HG03108 (cell line): Measurements from ENCODE around the gene PDCD1.

ENCODE experiments used
- ATAC-seq: cut with Tn5 transposase; IDR thresholded peaks from one replicate; pipeline ENCODE4 v1.9.1; 2021; ENCODE audit warnings: moderate library complexity; ENCODE audit not compliant: unreplicated experiment

The PDCD1 gene

DNA sequence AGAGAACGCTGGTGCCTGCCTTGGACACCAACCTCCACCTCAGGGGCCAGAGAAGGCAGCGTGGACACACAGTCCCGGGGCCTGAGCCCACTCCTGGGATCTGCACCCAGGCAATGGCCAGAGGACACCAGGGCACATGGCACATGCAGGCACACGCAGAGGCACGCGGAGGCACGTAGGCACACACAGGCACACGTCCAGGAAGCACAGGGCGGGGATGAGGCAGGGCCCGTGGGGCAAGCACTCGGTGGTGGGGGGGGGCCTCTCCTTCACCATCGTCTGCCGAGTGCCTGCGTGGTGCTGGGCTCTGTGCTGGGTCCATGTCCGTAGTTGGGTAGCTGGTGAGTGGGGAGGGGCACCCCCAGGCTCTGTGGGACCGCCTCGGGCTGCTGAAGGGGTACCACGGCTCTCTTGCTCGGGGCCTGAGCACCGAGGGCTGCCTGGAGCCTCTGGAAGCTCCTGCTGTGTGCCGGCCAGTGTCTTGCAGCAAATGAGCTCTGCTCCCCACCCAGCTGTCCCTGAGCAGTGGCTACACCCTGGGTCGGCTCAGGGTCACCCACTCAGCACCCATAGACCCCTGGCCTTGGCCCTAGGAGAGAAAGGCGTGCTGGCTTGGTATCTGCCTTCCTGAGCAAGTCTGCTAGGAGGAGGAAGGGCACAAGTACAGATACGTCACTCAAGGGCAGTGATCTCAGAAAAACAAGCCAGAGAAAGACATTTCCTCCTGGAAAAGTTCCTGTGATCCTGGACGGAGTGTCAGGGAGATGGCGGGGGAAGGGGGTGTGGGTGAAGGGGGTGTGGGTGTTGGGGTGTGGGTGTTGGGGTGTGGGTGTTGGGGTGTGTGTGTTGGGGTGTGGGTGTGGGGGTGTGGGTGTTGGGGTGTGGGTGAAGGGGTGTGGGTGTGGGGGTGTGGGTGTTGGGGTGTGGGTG is 37.3 kb upstream of the PDCD1 start:
- ATAC-seq, result no peak

DNA sequence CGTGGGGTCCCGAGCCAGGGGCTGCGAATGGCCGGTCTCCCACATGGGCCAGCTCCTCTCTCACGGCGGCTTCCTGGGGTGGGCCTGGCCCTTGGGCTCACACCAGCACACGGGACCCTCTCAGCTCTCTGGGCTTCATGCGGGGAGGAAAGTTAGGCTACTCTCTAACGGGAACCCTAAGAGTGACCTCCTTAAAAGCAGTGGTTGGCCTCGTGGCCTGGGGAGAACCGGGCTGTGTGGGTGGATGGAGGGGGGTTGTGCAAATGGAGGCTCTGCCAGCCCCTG is 36.7 kb upstream of the PDCD1 start:
- ATAC-seq, result no peak

DNA sequence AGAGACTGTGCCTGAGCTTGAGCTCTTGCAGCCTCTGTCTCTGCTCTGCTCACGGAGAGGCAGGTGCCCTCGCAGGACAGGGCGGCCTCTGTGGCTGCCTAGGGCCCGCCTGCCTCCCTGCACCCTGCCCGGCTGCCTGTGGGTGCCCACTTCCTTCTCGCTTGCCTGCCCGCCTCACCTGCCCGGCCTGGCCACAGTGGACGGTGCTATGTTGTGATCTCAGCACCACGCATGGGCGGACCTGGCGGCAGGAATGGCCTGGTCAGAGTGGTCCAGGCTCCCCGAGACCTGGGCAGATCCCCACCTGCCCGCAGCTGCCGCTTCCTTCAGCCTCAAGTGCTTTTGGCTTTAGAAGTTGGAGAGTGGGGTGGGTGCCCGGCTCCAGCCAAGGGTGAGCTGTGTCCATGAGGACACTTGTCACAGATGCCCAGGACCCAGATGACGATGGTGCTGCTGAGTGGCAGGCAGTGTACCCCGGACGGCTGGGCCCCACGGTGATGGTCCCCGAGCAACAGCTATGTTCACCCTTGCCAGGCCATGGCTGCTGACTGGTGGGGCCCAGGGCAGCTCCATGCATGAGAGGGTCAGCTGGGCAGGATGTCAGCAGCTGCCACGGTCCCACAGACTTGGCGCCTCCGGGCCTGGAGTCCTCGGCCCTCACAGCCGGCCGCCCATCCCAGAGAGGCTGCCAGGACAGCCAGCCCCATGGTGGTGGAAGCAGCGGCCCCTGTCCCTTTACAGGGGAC is 36.2 kb upstream of the PDCD1 start:
- no peak for ATAC-seq

DNA sequence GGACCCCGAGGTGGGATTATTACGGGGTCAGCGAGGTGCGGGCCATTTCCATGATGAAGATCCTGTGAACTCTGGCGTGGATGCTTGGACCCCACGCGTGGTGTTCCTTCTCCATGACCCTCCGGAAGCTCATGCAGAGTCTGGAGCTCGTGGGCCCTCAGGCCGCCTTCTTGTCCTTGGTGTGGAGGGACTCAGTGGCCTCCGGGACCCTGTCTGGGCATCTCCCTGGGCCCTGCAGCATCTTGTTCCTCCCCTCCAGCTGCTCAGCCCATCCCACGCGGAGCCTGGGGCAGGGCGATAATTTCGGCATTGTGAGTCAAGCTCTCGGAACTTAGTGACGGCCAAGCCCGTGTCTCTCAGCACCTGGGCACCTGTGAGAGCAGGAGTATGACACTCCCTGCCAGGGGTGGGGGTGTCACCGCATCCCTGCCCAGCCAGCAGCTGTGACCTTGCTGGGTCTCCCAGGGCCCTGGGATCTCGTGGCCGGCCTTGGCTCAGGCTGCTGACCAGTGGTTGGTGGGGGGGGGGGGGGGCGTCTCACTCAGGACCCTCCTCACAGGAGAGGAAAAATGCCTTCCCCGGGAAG is 35.5 kb upstream of the PDCD1 start:
- no peak for ATAC-seq

DNA sequence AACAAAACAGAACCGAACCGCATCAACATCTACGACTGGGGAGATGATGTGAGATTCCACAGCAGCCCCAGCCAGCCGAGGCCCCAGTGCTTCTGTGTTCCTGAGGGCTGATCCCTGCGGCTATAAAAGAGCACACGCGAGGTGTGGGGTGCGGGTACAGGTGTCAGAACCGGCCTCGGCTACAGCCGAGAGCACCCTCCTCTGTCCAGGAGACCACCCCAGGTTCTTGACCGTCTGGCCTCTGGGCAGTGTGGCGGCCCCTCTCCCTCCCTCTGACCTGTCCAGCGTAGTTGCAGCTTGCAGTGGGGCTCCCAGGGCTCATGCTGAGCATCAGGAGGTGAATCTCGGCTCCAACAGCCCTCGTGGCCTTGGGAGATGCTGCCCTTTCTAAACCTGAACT is 34.6 kb upstream of the PDCD1 start:
- no peak for ATAC-seq

DNA sequence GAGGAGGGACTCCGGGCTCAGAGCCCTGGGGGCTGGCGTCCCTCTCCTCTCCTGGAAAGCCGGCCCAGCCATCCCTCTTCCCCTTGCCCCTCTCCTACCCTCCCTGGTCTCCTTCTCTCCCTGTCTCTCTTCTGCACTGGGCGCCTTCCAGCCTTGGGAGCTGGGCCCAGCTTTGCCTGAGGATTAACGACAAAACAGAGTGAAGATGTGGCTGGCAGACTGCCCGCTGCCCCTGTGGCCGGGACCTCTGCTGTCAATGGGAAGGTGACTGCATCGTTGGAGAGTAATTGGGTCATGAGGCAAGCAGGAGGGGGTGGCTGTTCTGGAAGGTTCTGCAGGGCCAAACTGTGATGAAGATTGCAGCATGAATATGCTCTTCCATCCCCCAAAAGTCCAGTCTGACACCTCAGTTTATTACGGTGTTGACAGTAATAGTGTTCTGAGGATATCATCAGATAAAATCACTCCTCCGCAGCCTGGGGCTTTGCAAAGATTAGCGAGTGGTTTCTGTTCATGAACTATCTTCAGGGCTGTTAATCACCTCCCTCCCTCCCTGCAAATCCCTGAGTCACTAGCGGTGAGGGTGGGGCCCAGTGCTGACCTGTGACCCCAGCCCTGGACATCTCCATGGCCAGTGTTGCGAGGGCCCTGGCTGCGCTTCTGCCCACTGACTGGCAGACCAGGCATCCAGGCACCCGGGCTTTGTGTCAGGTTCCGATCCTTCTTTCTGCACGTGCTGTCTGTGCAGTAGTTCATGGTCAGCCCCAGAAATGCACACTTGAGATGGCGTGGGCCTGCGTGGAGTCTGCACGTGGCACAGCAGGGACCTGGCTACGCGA is 33.8 kb upstream of the PDCD1 start:
- ATAC-seq, result no peak

DNA sequence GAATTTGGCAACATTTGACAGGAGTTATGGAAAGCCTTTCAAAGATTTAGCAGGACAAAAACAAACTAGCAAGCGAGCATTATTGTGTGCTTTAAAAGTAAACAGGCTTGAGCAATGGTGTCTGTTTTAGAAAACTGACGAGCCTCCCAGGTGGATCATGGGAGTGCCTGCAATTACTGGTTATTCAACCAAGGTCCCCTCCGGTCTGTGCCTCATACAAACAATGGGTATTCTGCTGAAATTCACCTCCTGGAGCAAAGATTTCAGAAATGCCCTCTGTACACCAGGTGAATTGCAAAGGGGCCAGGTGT is 33.2 kb upstream of the PDCD1 start:
- no peak for ATAC-seq

DNA sequence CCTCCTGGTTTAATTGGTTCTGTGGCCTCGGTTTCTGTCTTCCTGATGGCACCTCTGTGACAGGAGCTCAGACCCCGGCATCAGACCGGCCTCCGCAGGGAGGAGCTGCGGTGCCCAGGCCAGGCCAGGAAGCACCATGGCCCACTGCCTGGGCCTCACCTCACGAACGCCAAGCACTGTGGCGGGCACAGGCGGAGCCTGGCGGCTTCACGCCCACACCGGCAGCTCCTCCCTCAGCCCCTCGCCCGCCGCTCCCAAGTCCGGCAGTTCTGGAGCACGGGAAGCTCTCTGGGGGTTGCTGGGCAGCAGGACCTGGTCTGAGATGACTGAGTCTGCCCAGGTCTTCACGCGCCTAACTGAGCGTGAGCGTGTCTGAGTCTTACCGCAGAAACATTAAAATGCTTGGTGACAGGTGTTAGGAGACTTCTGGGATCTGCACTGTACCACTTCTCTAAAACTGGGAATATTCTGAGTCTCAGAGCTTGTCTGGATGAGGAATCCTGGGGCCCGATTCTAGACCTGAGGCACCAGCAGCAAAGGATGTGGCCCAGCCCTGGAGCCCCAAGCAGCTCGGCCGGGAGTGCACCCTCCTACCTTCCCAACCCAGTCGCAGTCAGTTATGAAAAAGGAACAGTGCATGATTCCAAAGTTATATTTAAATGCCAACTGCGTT is 32.8 kb upstream of the PDCD1 start:
- no peak for ATAC-seq

DNA sequence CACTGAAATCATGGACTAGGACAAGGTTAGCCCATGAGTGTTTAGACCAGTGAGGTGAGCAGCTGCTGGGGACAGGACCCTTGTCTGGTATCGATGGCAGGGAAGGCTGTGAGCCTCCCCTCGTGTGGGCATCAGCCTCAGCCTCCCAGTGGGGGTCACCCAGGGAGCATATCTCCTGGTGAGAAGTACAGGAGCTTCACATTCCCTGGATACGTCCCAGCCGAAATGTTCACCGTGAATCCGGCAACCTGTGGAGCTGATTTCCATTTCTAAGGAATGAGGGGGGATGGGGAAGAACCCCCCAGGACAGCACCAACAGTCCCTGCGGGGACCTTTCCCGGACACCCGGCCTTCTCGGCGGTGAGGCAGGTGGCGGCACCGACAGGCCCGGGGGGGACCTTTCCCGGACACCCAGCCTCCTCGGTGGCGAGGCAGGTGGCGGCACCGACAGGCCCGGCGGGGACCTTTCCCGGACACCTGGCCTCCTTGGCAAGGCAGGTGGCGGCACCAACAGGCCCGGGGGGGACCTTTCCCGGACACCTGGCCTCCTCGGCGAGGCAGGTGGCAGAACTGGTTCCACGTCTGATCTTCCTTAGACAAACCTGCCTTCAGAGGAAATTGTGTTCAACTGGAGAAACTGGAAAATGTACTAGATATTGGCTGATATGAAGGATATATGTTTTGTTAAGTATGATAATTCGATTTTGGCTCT is 32.0 kb upstream of the PDCD1 start:
- no peak for ATAC-seq

DNA sequence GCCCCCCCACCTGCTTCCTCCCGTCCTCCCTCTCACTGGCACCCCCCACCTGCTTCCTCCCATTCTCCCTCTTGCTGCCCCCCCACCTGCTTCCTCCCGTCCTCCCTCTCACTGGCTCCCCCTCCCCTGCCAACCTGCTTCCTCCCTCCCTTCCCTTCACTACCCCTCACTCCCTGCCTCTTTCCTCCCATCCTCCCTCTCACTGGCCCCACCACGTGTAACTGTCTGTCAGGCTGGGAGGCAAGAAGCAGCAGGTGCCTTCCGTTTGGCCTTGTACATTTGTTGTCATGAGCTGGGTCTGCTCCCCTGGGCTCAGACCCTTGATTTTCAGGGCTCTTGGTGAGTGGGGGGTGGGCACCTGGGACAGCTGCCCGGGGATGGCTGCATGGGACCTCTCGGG is 29.9 kb upstream of the PDCD1 start:
- ATAC-seq, result no peak

DNA sequence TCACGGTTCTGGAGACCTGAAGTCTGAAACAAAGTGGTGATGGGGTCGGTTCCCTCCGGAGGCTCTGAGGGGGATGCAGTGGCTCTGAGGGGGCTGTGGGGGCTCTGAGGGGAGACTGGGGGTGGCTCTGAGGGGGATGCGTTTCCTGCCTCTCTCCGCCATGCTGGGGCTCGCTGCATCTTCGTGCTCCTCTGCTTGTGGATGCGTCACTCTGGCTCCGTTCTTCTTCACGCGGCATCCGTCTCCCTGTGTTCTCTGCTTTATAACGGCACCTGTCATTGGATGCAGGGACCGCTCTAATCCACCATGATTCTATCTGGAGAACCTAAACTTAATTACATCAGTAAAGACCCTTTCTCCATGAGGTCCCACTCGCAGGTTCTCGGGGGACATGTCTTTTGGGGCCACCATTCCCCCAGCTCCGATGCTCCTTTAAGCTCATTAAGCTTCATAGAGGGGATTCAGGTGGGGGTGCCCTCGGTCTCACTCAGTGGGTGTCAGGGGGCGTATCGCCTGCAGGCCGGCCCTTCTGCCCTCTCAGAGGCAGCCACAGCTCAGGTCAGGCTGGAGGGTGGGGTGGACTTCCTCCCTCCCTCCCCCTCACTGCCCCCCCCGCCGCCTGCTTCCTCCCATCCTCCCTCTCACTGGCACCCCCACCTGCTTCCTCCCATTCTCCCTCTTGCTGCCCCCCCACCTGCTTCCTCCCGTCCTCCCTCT is 29.3 kb upstream of the PDCD1 start:
- no peak for ATAC-seq

DNA sequence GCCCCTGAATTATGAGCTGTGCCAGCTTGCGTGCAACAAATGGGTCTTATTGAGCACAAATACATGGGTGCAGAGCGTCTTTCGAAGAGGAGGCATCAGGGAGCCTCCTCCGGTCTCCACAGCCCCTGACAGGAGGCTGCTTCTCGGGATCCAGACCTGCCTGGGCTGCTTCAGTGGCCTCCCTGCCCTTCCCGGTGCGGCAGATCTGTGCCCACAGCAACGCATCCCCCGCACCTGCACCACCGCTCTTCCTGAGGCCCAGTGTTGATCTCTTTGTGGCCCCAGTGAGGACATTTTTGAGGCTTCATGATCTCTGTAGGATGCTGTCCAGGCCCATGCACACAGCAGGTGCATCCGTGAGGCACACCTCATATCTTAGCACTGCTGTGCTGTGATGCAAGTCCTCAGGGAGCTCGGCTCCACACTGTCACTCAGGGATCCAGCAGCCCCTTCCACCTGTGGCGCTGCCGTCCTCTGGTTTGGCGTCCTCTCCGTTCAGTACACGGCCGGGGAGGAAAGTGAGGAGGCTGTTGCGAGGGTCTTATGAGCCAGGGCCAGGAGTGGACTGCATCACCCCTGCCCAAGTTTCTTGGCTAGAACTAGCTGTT is 28.2 kb upstream of the PDCD1 start:
- ATAC-seq, result no peak

DNA sequence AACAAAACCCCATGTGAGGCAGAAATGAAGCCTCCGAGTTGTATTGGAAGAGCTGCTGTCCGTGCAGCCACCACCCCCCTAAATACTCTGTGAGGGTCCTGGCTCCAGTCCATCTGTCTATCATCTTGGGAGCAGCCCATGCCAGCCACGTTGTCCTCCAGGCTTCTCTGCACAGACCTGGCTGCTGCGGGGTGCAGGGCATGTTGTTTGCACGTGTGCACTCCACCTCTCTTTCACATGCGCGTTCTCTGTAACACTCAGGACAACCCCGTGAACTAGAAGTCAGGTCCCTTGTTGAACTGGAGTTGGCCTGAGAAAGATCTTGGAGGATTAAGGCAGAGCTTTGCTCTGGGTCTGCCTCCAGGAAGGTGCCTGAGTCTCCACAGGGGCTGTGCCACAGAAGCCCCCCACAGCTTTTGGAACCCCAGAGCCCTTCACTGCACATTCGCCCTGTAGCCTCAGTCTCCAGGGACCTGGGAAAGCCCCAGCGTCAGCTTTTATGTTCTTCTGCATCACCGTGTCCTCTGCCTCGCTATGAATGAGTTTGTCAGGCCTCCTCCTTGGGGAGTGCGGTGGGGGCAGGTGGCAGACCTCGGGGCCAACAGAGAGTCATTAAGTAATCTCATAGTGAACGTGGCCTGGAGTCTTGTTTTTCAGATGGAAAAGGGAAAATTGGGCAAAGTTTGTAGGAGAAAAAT is 27.4 kb upstream of the PDCD1 start:
- ATAC-seq, result no peak

DNA sequence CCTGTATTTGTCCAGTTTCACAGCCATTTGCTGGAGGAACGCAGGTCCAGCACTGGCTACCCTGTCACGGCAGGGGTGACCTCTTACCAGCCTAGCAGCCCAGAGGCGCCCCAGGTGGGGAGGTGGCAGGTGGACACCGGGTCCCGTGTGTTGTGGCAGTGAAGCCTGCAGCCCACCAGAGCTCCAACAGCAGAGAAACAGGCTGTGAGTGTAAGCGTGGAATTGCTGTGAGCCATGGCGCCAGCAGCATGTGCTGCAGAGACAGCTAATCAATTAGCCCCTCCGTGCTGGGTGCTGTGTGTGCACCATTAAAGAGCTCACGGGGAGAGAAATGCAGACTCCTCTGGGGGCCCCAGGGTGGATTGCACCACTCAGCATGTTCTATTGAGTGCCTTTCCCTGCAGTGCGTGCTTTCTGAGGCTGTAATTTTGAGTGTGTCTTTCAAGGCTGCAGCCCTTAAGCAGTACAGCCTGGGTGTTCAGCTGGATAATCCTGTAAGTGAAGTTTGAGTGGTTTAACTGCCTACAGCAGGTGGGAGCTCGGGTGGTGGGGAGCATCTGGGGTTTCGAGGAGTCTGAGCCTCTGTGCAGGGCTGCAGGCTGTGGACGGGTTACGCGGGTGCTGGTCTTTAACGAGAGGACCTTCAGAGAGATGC is 26.7 kb upstream of the PDCD1 start:
- ATAC-seq, result no peak

DNA sequence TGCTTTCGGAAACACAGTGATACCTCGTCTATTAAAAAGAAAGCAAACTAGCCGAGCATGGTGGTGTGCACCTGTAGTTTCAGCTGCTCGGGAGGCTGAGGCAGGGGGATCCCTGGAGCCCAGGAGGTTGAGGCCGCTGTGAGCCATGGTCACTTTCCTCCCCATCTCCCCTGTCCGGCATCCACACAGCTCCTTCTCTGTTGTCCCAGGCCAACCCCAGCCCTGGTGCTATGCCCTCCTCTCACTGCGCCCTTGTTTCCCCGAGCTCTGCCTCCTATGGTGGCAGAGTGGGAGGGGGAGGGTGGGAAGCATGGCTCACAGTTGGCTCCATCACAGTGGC is 26.2 kb upstream of the PDCD1 start:
- no peak for ATAC-seq

DNA sequence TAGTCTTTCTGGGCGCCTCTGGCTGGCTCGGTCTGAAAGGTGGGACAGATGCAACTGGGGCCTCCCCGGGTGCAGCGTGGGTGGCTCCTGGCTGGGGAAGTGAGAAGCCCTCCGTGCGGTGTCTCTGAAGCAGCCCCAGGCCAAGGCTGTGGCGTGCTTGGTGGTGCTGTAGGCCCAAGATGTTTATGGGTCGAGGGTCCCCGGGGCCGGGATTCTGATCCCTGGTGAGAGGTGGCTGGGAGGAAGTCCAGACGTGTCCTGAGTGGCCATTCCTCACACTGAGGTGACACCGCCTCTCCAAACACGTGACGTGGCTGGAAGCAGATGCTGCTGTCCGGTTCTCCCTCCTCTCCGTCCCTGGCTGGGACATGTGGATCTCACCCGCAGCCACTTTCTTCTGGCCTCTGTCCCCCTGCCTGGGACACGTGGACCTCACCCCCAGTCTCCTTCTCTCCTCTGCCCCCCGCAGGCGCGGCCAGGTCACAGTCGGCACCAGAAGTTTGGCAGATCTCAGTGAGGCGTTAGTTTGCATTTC is 23.5 kb upstream of the PDCD1 start:
- peak; percentile 58 for ATAC-seq

DNA sequence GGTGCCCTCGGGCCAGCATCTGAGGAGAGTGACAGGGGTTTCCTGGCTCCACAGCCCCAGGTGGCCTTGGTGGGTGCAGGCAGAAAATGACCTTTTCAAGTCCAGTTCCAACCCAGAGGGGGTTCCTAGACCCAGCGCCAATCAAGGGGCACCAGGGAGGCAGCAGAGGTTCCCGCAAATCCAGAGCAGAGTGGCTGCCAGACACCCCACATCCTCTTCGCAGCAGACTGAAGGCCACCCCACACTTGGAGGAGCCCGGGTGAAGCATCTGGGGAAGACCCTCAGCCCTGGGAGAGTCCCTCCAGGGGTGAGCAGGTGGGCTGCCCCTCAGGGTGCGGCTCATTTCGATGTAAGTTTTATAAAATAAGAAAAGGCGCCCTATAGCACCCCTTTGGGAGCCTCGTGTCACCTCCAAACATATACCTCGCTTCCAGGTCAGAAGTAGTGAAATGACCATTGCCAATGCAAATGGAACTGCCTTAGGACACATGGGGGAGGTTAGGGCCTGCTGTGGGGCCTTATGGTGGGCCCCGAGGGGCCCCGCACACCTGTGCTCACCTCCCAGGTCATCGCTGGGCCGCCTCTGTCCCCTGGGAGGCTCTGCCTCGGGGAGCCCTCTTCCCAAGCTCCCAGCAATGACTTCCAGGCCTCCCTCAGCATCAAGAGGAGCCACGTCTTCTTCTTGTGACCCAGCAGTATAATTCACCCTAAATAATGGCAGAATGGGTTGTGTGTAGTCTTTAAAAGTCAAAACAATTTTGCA is 21.8 kb upstream of the PDCD1 start:
- ATAC-seq, result no peak
